ENCODE data around the gene YTHDF2. TPM values are rescaled to one million over a fixed set of nuclear protein-coding genes. Genes with fewer than 3 reads are reported as not detected.
"Not testable (repeated sequence)": the region's sequence is repeated elsewhere in the genome, so short reads cannot be mapped to it uniquely, and the experiment has no call there.

The YTHDF2 gene
- total RNA-seq, 1 donor, result 69.0 TPM

- Histone ChIP-seq H3K4me3 (ENCODE audit: low read length) (no peak overlapping the region), H3K27me3 (ENCODE audit: insufficient read depth, low read length) (no peaks in the 10 kb centered on the region), H3K9me3 (ENCODE audit: low read depth, low read length) (no peaks in the 10 kb centered on the region), H3K4me1 (ENCODE audit: insufficient read depth, low read length) (peaks cover 24% of the 10 kb centered on the region)
Measured at GRCh38 chr1:28779751-28780408, 43.1 kb downstream of the YTHDF2 start.

- Histone ChIP-seq H3K27me3 (ENCODE audit: insufficient read depth, low read length) (no peaks in the 10 kb centered on the region), H3K4me1 (ENCODE audit: insufficient read depth, low read length) (peaks cover 24% of the 10 kb centered on the region), H3K4me3 (ENCODE audit: low read length) (no peak overlapping the region)
Measured at GRCh38 chr1:28781305-28781704, 44.6 kb downstream of the YTHDF2 start.

GRCh38 chr1:28782011-28782410 is 45.3 kb downstream of the YTHDF2 start:
- Histone ChIP-seq H3K4me3 (ENCODE audit: low read length) (no peak overlapping the region), H3K9me3 (ENCODE audit: low read depth, low read length) (no peaks in the 10 kb centered on the region), H3K4me1 (ENCODE audit: insufficient read depth, low read length) (peaks cover 24% of the 10 kb centered on the region)

More at GRCh38 chr1:28781305-28781704, 44.6 kb downstream of the YTHDF2 start:
- H3K9me3 ChIP-seq (ENCODE audit: low read depth, low read length), result no peaks in the 10 kb centered on the region

GRCh38 chr1:28783363-28783762 is 46.6 kb downstream of the YTHDF2 start:
- H3K4me3 ChIP-seq (ENCODE audit: low read length), result no peak overlapping the region
- H3K27me3 ChIP-seq (ENCODE audit: insufficient read depth, low read length), result no peaks in the 10 kb centered on the region
- peaks cover 24% of the 10 kb centered on the region for H3K4me1 ChIP-seq (ENCODE audit: insufficient read depth, low read length)
- no peaks in the 10 kb centered on the region for H3K9me3 ChIP-seq (ENCODE audit: low read depth, low read length)

More at GRCh38 chr1:28782011-28782410, 45.3 kb downstream of the YTHDF2 start:
- H3K27me3 ChIP-seq (ENCODE audit: insufficient read depth, low read length), result no peaks in the 10 kb centered on the region

GRCh38 chr1:28789412-28789811 is 52.7 kb downstream of the YTHDF2 start:
- peaks cover 8% of the 10 kb centered on the region for H3K4me1 ChIP-seq (ENCODE audit: insufficient read depth, low read length)
- H3K27me3 ChIP-seq (ENCODE audit: insufficient read depth, low read length), result no peaks in the 10 kb centered on the region
- no peaks in the 10 kb centered on the region for H3K9me3 ChIP-seq (ENCODE audit: low read depth, low read length)
- no peak overlapping the region for H3K4me3 ChIP-seq (ENCODE audit: low read length)

- H3K4me1 ChIP-seq (ENCODE audit: insufficient read depth, low read length), result peaks cover 8% of the 10 kb centered on the region
- no peak overlapping the region for H3K4me3 ChIP-seq (ENCODE audit: low read length)
- no peaks in the 10 kb centered on the region for H3K27me3 ChIP-seq (ENCODE audit: insufficient read depth, low read length)
- H3K9me3 ChIP-seq (ENCODE audit: low read depth, low read length), result no peaks in the 10 kb centered on the region
Measured at GRCh38 chr1:28789816-28790215, 53.1 kb downstream of the YTHDF2 start.

GRCh38 chr1:28790377-28791035 is 53.8 kb downstream of the YTHDF2 start:
- Histone ChIP-seq H3K4me1 (ENCODE audit: insufficient read depth, low read length) (peaks cover 3% of the 10 kb centered on the region), H3K4me3 (ENCODE audit: low read length) (no peak overlapping the region), H3K9me3 (ENCODE audit: low read depth, low read length) (no peaks in the 10 kb centered on the region), H3K27me3 (ENCODE audit: insufficient read depth, low read length) (no peaks in the 10 kb centered on the region)

GRCh38 chr1:28791929-28792328 is 55.2 kb downstream of the YTHDF2 start:
- H3K4me1 ChIP-seq (ENCODE audit: insufficient read depth, low read length); H3K4me3 ChIP-seq (ENCODE audit: low read length); H3K27me3 ChIP-seq (ENCODE audit: insufficient read depth, low read length); H3K9me3 ChIP-seq (ENCODE audit: low read depth, low read length): not testable (repeated sequence)

- H3K4me3 ChIP-seq (ENCODE audit: low read length), result no peak overlapping the region
- H3K27me3 ChIP-seq (ENCODE audit: insufficient read depth, low read length), result no peaks in the 10 kb centered on the region
- no peaks in the 10 kb centered on the region for H3K4me1 ChIP-seq (ENCODE audit: insufficient read depth, low read length)
- H3K9me3 ChIP-seq (ENCODE audit: low read depth, low read length), result no peaks in the 10 kb centered on the region
Measured at GRCh38 chr1:28792644-28793121, 55.9 kb downstream of the YTHDF2 start.

GRCh38 chr1:28794582-28794981 is 57.8 kb downstream of the YTHDF2 start:
- not testable (repeated sequence) for H3K4me1 ChIP-seq (ENCODE audit: insufficient read depth, low read length); H3K27me3 ChIP-seq (ENCODE audit: insufficient read depth, low read length); H3K4me3 ChIP-seq (ENCODE audit: low read length); H3K9me3 ChIP-seq (ENCODE audit: low read depth, low read length)

- Histone ChIP-seq H3K9me3 (ENCODE audit: low read depth, low read length) (no peaks in the 10 kb centered on the region), H3K4me1 (ENCODE audit: insufficient read depth, low read length) (no peaks in the 10 kb centered on the region), H3K4me3 (ENCODE audit: low read length) (no peak overlapping the region), H3K27me3 (ENCODE audit: insufficient read depth, low read length) (no peaks in the 10 kb centered on the region)
Measured at GRCh38 chr1:28796352-28797211, 59.8 kb downstream of the YTHDF2 start.

GRCh38 chr1:28800324-28800723 is 63.6 kb downstream of the YTHDF2 start:
- H3K4me1 ChIP-seq (ENCODE audit: insufficient read depth, low read length), result no peaks in the 10 kb centered on the region
- no peaks in the 10 kb centered on the region for H3K9me3 ChIP-seq (ENCODE audit: low read depth, low read length)
- no peaks in the 10 kb centered on the region for H3K27me3 ChIP-seq (ENCODE audit: insufficient read depth, low read length)
- no peak overlapping the region for H3K4me3 ChIP-seq (ENCODE audit: low read length)

GRCh38 chr1:28801461-28801860 is 64.7 kb downstream of the YTHDF2 start:
- no peak overlapping the region for H3K4me3 ChIP-seq (ENCODE audit: low read length)

GRCh38 chr1:28803051-28803450 is 66.3 kb downstream of the YTHDF2 start:
- Histone ChIP-seq H3K4me1 (ENCODE audit: insufficient read depth, low read length) (no peaks in the 10 kb centered on the region), H3K4me3 (ENCODE audit: low read length) (no peak overlapping the region), H3K27me3 (ENCODE audit: insufficient read depth, low read length) (no peaks in the 10 kb centered on the region), H3K9me3 (ENCODE audit: low read depth, low read length) (no peaks in the 10 kb centered on the region)

More at GRCh38 chr1:28801461-28801860, 64.7 kb downstream of the YTHDF2 start:
- no peaks in the 10 kb centered on the region for H3K27me3 ChIP-seq (ENCODE audit: insufficient read depth, low read length)
- no peaks in the 10 kb centered on the region for H3K9me3 ChIP-seq (ENCODE audit: low read depth, low read length)
- H3K4me1 ChIP-seq (ENCODE audit: insufficient read depth, low read length), result no peaks in the 10 kb centered on the region

GRCh38 chr1:28803662-28804061 is 66.9 kb downstream of the YTHDF2 start:
- Histone ChIP-seq H3K4me1 (ENCODE audit: insufficient read depth, low read length) (no peaks in the 10 kb centered on the region), H3K27me3 (ENCODE audit: insufficient read depth, low read length) (no peaks in the 10 kb centered on the region), H3K4me3 (ENCODE audit: low read length) (no peak overlapping the region), H3K9me3 (ENCODE audit: low read depth, low read length) (no peaks in the 10 kb centered on the region)
